H1 (cell line): Measurements from ENCODE around the gene BCAR3. TPM values are rescaled to one million over a fixed set of nuclear protein-coding genes. Genes with fewer than 3 reads are reported as not detected.

Experiments used
- CTCF ChIA-PET: fragments of 300-600 bp; sonication (Branson Sonifier 250); formaldehyde crosslinking; loops from one replicate; lab custom pipeline; 2021; ENCODE audit not compliant: partially characterized antibody; lab: Charles Lee
- POLR2A ChIA-PET: fragments of 300-600 bp; sonication (Branson Sonifier 250); formaldehyde crosslinking; loops from one replicate; lab custom pipeline; 2021; ENCODE audit warnings: inconsistent platforms; ENCODE audit not compliant: partially characterized antibody; lab: Charles Lee
- DNase-seq, 2 experiments: peaks; one replicate each; pipeline versions ENCODE4 v3.0.0 to v3.0.0-alpha.2; 2010 to 2022; ENCODE audit warnings: low spot score in 2 of 2, low read depth in 1 of 2, mixed read lengths in 1 of 2
- FAIRE-seq: peaks from 2 replicates; lab custom pipeline; 2011; peaks lifted over from hg19 to GRCh38; lab: Jason Lieb, UNC
- H2AFZ ChIP-seq: 2 replicates; pipeline ENCODE4 v1.8.1; 2012; ENCODE audit warnings: low read length, inconsistent platforms
- H2AK5ac ChIP-seq: 2 replicates; pipeline ENCODE4 v1.6.1; 2013; ENCODE audit warnings: low read depth, low read length
- H2BK120ac ChIP-seq: replicated peaks from 2 replicates; pipeline ENCODE3; 2013; ENCODE audit warnings: low read depth, low read length, inconsistent platforms
- H2BK12ac ChIP-seq: 2 replicates; pipeline ENCODE4 v1.6.1; 2013; ENCODE audit warnings: low read depth, low read length
- H2BK15ac ChIP-seq: 2 replicates; pipeline ENCODE4 v1.6.1; 2013; ENCODE audit warnings: low read length
- H2BK20ac ChIP-seq: 2 replicates; pipeline ENCODE4 v1.6.1; 2013; ENCODE audit warnings: low read length
- H2BK5ac ChIP-seq: 2 replicates; pipeline ENCODE4 v1.6.1; 2013; ENCODE audit warnings: low read depth, low read length
- H3K14ac ChIP-seq: 2 replicates; pipeline ENCODE4 v1.6.1; 2013; ENCODE audit warnings: inconsistent platforms; ENCODE audit not compliant: insufficient read length
- H3K18ac ChIP-seq: 2 replicates; pipeline ENCODE4 v1.6.1; 2013; ENCODE audit warnings: low read length; ENCODE audit errors: extremely low read depth
- H3K23ac ChIP-seq: 2 replicates; pipeline ENCODE4 v1.6.1; 2013; ENCODE audit warnings: inconsistent platforms; ENCODE audit not compliant: insufficient read length
- H3K23me2 ChIP-seq: 2 replicates; pipeline ENCODE4 v1.6.1; 2013; ENCODE audit warnings: low read depth, low read length
- H3K27ac ChIP-seq: 2 replicates; pipeline ENCODE4 v1.6.1; 2011; ENCODE audit warnings: low read depth, low read length, inconsistent platforms
- H3K27me3 ChIP-seq, 4 experiments: replicated peaks in 1 of 4; 1 replicate in 1 of 4; 2 replicates in 3 of 4; pipeline versions ENCODE4 v1.6.1 to v1.8.1; 2011 to 2013; ENCODE audit warnings: low read length in 3 of 4, mild to moderate bottlenecking in 3 of 4, inconsistent platforms in 2 of 4, mixed read lengths in 2 of 4, moderate library complexity in 1 of 4; ENCODE audit not compliant: control insufficient read depth in 3 of 4, insufficient read depth in 3 of 4; ENCODE audit errors: extremely low read depth in 1 of 4
- H3K36me3 ChIP-seq, 4 experiments: 2 replicates each; pipeline versions ENCODE4 v1.6.1 to v1.8.1; 2011 to 2013; ENCODE audit warnings: mild to moderate bottlenecking in 4 of 4, low read length in 3 of 4, moderate library complexity in 2 of 4, control low read depth in 1 of 4, inconsistent platforms in 1 of 4; ENCODE audit not compliant: insufficient read depth in 4 of 4, control insufficient read depth in 2 of 4
- H3K4ac ChIP-seq: replicated peaks from 2 replicates; pipeline ENCODE3; 2013; ENCODE audit warnings: low read length, low read depth, mixed read lengths, inconsistent platforms; ENCODE audit not compliant: insufficient read length
- H3K4me1 ChIP-seq, 4 experiments: replicated peaks in 1 of 4; 1 replicate in 1 of 4; 2 replicates in 3 of 4; pipeline versions ENCODE4 v1.6.1 to v1.8.1; 2011 to 2013; ENCODE audit warnings: low read length in 3 of 4, inconsistent platforms in 2 of 4, mixed read lengths in 1 of 4; ENCODE audit not compliant: insufficient read depth in 4 of 4, control insufficient read depth in 3 of 4
- H3K4me2 ChIP-seq, 2 experiments: 2 replicates each; pipeline versions ENCODE4 v1.6.1 to v1.8.1; 2011 to 2013; ENCODE audit warnings: low read depth in 2 of 2, low read length in 2 of 2, control low read depth in 1 of 2, inconsistent platforms in 1 of 2, mild to moderate bottlenecking in 1 of 2; ENCODE audit not compliant: insufficient read depth in 1 of 2
- H3K4me3 ChIP-seq, 4 experiments: fragments of 200-600, 300-600 bp in 1 of 4; sonication (generic), shearing (Covaris generic), sonication (Bioruptor Twin) in 1 of 4; 2 replicates each; pipeline versions ENCODE4 v1.5.1 to v1.8.1; 2011 to 2016; ENCODE audit warnings: low read length in 4 of 4, low read depth in 3 of 4, control low read depth in 2 of 4, inconsistent platforms in 2 of 4, mild to moderate bottlenecking in 2 of 4, mixed read lengths in 1 of 4, moderate library complexity in 1 of 4; ENCODE audit not compliant: insufficient read depth in 2 of 4; ENCODE audit errors: extremely low read depth in 1 of 4
- H3K56ac ChIP-seq: replicated peaks from 2 replicates; pipeline ENCODE3; 2013; ENCODE audit warnings: low read depth, mild to moderate bottlenecking, mixed read lengths, low read length, inconsistent platforms; ENCODE audit not compliant: insufficient read length
- H3K79me1 ChIP-seq: 2 replicates; pipeline ENCODE4 v1.6.1; 2013; ENCODE audit warnings: low read depth, low read length, control low read depth
- H3K79me2 ChIP-seq, 2 experiments: 2 replicates each; pipeline versions ENCODE4 v1.6.1 to v1.8.1; 2012 to 2013; ENCODE audit warnings: low read length in 2 of 2, mild to moderate bottlenecking in 2 of 2, inconsistent platforms in 1 of 2; ENCODE audit not compliant: insufficient read depth in 2 of 2, control insufficient read depth in 1 of 2
- H3K9ac ChIP-seq, 4 experiments: replicated peaks in 1 of 4; 1 replicate in 1 of 4; 2 replicates in 3 of 4; pipeline versions ENCODE4 v1.6.1 to v1.8.1; 2011 to 2013; ENCODE audit warnings: low read depth in 3 of 4, low read length in 3 of 4, control low read depth in 2 of 4, mild to moderate bottlenecking in 2 of 4, moderate library complexity in 2 of 4, inconsistent platforms in 1 of 4; ENCODE audit errors: extremely low read depth in 1 of 4
- H3K9me3 ChIP-seq, 2 experiments: 2 replicates each; pipeline versions ENCODE4 v1.6.1 to v1.8.1; 2012 to 2013; ENCODE audit warnings: mild to moderate bottlenecking in 2 of 2, moderate library complexity in 2 of 2, control low read depth in 1 of 2, inconsistent platforms in 1 of 2, low read depth in 1 of 2, low read length in 1 of 2, mixed read lengths in 1 of 2; ENCODE audit not compliant: insufficient read depth in 2 of 2
- H4K20me1 ChIP-seq, 2 experiments: replicated peaks in 1 of 2; 2 replicates each; pipeline versions ENCODE3 to v1.8.1; 2011 to 2013; ENCODE audit warnings: inconsistent platforms in 2 of 2, low read length in 2 of 2, mild to moderate bottlenecking in 1 of 2; ENCODE audit not compliant: insufficient read depth in 2 of 2, control insufficient read depth in 1 of 2
- H4K5ac ChIP-seq: 2 replicates; pipeline ENCODE4 v1.6.1; 2013; ENCODE audit warnings: low read length, low read depth, mixed read lengths, inconsistent platforms; ENCODE audit not compliant: insufficient read length
- H4K8ac ChIP-seq: 2 replicates; pipeline ENCODE4 v1.8.0; 2013; ENCODE audit warnings: mild to moderate bottlenecking, moderate library complexity, low read length, inconsistent platforms; ENCODE audit not compliant: insufficient read depth; ENCODE audit errors: extremely low read depth
- H4K91ac ChIP-seq: replicated peaks from 2 replicates; pipeline ENCODE3; 2013; ENCODE audit warnings: low read length, mixed read lengths, inconsistent platforms; ENCODE audit not compliant: insufficient read length
- CEBPB ChIP-seq: IDR thresholded peaks from 2 replicates; pipeline ENCODE4 v1.6.1; 2012; ENCODE audit warnings: low read depth, low read length
- HDAC2 ChIP-seq, 2 experiments: fragments of 300-600 bp in 1 of 2; sonication (generic) in 1 of 2; IDR thresholded peaks; 2 replicates each; pipeline ENCODE4 v1.6.1; 2011 to 2012; ENCODE audit warnings: low read depth in 2 of 2, low read length in 2 of 2, mild to moderate bottlenecking in 2 of 2, moderate library complexity in 2 of 2, borderline replicate concordance in 1 of 2, inconsistent platforms in 1 of 2
- NANOG ChIP-seq: IDR thresholded peaks from 2 replicates; pipeline ENCODE4 v1.6.1; 2011; ENCODE audit warnings: low read length, low read depth, mild to moderate bottlenecking, inconsistent platforms; ENCODE audit not compliant: insufficient read depth, poor library complexity, severe bottlenecking
- POLR2AphosphoS5 ChIP-seq: IDR thresholded peaks from 2 replicates; pipeline ENCODE4 v1.6.1; 2011; ENCODE audit warnings: low read depth, low read length
- SIN3A ChIP-seq, 2 experiments: IDR thresholded peaks in 1 of 2; conservative IDR thresholded peaks in 1 of 2; 2 replicates each; pipeline ENCODE4 v1.6.1; 2011 to 2012; ENCODE audit warnings: low read length in 2 of 2, improper control_type of control experiment in 1 of 2, low read depth in 1 of 2, mild to moderate bottlenecking in 1 of 2
- WGBS, 2 experiments: shearing (Covaris generic) in 1 of 2; methylation state at CpG; one replicate each; pipeline versions ENCODE4 v1.1.6 to v1.1.7; 2013 to 2015; ENCODE audit warnings: low lambda C conversion rate in 2 of 2, mixed read lengths in 2 of 2, inconsistent platforms in 1 of 2, low coverage in 1 of 2, missing lambda C conversion rate in 1 of 2; ENCODE audit not compliant: insufficient replicate concordance in 2 of 2, insufficient coverage in 1 of 2, insufficient read length in 1 of 2; ENCODE audit errors: extremely low coverage in 1 of 2, missing lambda C conversion rate in 1 of 2; 5-methylcytosine and 5-hydroxymethylcytosine counted together
- polyA plus RNA-seq, 7 experiments: library from polyadenylated mRNA; depleted of rRNA in 3 of 7; stranded (reverse) in 5 of 7; unstranded in 2 of 7; fragments of >200 nt in 5 of 7; fragments of 200-250 nt in 2 of 7; gene quantifications; 1 replicate in 5 of 7; 2 replicates in 1 of 7; 4 replicates in 1 of 7; pipeline versions ENCODE4 v1.2.1 to v1.2.3, GENCODE V29; 2011 to 2013; ENCODE audit warnings: missing spikeins in 2 of 7, mixed read lengths in 2 of 7
- total RNA-seq: library from RNA; stranded (reverse); fragmentation: NEBNext Ultra II Directional; extraction: Animal tissue kit (Norgen Biotek cat#: 25700); gene quantifications from 2 replicates; pipeline ENCODE4 v1.2.1, GENCODE V29; 2021

The BCAR3 gene
- total and polyA plus RNA-seq, 2 of the 8 experiments (the other 6 are each of a cell fraction or from before 2014, with no cell fraction given), result 5.6 to 9.2 TPM

- 76% methylated on average over 9 of the region's 9 CpGs; no CpG with 5 or more reads in 1 of the 2 experiments for WGBS, 2 experiments
- no peaks in the 10 kb centered on the region for H3K23me2 ChIP-seq
- TF ChIP-seq HDAC2 (IDR thresholded peaks at IDR 0.05; ENCODE audit: borderline replicate concordance in 1 of 2, low read depth in 2 of 2, low read length in 2 of 2) (no peak), CEBPB (0 out of 2 replicates have a peak, but pooled peaks have one; percentile 1), SIN3A (conservative IDR thresholded peaks at IDR 0.05 in 1 of 2, IDR thresholded peaks at IDR 0.05 in 1 of 2; ENCODE audit: low read depth in 1 of 2, low read length in 2 of 2) (peak; percentile 50 to 63; a peak in 1 of 4 replicates), NANOG (peak; percentile 62), POLR2AphosphoS5 (0 out of 2 replicates have a peak, but pooled peaks have one; percentile 27)
- H2AK5ac ChIP-seq, result no peak overlapping the region
- FAIRE-seq (peak; percentile 63), DNase-seq (no peak)
- no peak overlapping the region for H3K4me3 ChIP-seq
- ChIA-PET CTCF (interaction anchor here (0.8 to 1.4 kb wide), 6 partner anchors 15 to 689 kb away, joined by 3 to 8 read pairs (median 4); no protein-coding TSS in a partner anchor), POLR2A (interaction anchor here (1.7 to 2.4 kb wide), 2 partner anchors 9 to 14 kb away, joined by 3 to 9 read pairs; no protein-coding TSS in a partner anchor)
- no peak overlapping the region for H3K23ac ChIP-seq
- peaks cover 0 to 65% (median 23%) of the 10 kb centered on the region in 4 experiments; a peak in 7 of 8 replicates for H3K36me3 ChIP-seq
- H2BK12ac ChIP-seq, result no peak overlapping the region
- H3K14ac ChIP-seq, result no peak overlapping the region
- peak overlapping the region; percentile 18 to 64; a peak in 2 of 4 replicates for H3K4me2 ChIP-seq
- no peak overlapping the region for H3K18ac ChIP-seq
- H4K5ac ChIP-seq, result no peak overlapping the region
- peaks cover 0 to 8% (median 5%) of the 10 kb centered on the region in 4 experiments; a peak in 3 of 7 replicates for H3K4me1 ChIP-seq
- no peak overlapping the region for H3K27ac ChIP-seq
- no peak overlapping the region for H4K91ac ChIP-seq
- no peak overlapping the region for H2BK15ac ChIP-seq
- no peaks in the 10 kb centered on the region for H3K9me3 ChIP-seq
- no peaks in the 10 kb centered on the region for H3K79me1 ChIP-seq
- H2AFZ ChIP-seq, result no peak overlapping the region
- H3K27me3 ChIP-seq, result no peaks in the 10 kb centered on the region
- H2BK120ac ChIP-seq, result no peak overlapping the region
- no peak overlapping the region for H2BK20ac ChIP-seq
- no peak overlapping the region for H2BK5ac ChIP-seq
- no peak overlapping the region for H4K8ac ChIP-seq
- H3K79me2 ChIP-seq, result peaks cover 0 to 6% of the 10 kb centered on the region in 2 experiments; a peak in 1 of 4 replicates
- H3K56ac ChIP-seq, result no peak overlapping the region
- peaks cover 0 to 7% of the 10 kb centered on the region in 2 experiments for H4K20me1 ChIP-seq
- H3K4ac ChIP-seq, result no peak overlapping the region
- no peak overlapping the region for H3K9ac ChIP-seq
Measured at GRCh38 chr1:93552741-93553455, 128.7 kb downstream of the BCAR3 start.
